Measurements from ENCODE around the gene LRTM2. TPM values are rescaled to one million over a fixed set of nuclear protein-coding genes. Genes with fewer than 3 reads are reported as not detected.

The LRTM2 gene
- polyA plus RNA-seq, 1 donor from 2014 or later = 2.4 TPM

GRCh38 chr12:1845886-1846285 lies 25.5 kb downstream of the LRTM2 start:
- H3K36me3 ChIP-seq (ENCODE audit: insufficient read depth, low read length) = no peaks in the 10 kb centered on the region
- H3K4me3 ChIP-seq (ENCODE audit: low read length) = no peak overlapping the region
- TF ChIP-seq REST (IDR thresholded peaks at IDR 0.05; ENCODE audit: borderline replicate concordance) (no peak), EZH2 (IDR thresholded peaks at IDR 0.05; ENCODE audit: borderline replicate concordance, insufficient read depth, low read length, poor library complexity, severe bottlenecking) (no peak), EP300 (conservative IDR thresholded peaks at IDR 0.05; ENCODE audit: poor library complexity, severe bottlenecking) (no peak), POLR2AphosphoS5 (IDR thresholded peaks at IDR 0.05) (no peak), SMC3 (conservative IDR thresholded peaks at IDR 0.05; ENCODE audit: poor library complexity) (no peak), RAD21 (conservative IDR thresholded peaks at IDR 0.05) (no peak), TAF1 (IDR thresholded peaks at IDR 0.05; ENCODE audit: low read depth) (no peak), MXI1 (conservative IDR thresholded peaks at IDR 0.05; ENCODE audit: poor library complexity, severe bottlenecking) (no peak)
- TF ChIP-seq, protein P1, sequence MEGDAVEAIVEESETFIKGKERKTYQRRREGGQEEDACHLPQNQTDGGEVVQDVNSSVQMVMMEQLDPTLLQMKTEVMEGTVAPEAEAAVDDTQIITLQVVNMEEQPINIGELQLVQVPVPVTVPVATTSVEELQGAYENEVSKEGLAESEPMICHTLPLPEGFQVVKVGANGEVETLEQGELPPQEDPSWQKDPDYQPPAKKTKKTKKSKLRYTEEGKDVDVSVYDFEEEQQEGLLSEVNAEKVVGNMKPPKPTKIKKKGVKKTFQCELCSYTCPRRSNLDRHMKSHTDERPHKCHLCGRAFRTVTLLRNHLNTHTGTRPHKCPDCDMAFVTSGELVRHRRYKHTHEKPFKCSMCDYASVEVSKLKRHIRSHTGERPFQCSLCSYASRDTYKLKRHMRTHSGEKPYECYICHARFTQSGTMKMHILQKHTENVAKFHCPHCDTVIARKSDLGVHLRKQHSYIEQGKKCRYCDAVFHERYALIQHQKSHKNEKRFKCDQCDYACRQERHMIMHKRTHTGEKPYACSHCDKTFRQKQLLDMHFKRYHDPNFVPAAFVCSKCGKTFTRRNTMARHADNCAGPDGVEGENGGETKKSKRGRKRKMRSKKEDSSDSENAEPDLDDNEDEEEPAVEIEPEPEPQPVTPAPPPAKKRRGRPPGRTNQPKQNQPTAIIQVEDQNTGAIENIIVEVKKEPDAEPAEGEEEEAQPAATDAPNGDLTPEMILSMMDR (IDR thresholded peaks at IDR 0.05; ENCODE audit: poor library complexity, severe bottlenecking) = no peak

DNA sequence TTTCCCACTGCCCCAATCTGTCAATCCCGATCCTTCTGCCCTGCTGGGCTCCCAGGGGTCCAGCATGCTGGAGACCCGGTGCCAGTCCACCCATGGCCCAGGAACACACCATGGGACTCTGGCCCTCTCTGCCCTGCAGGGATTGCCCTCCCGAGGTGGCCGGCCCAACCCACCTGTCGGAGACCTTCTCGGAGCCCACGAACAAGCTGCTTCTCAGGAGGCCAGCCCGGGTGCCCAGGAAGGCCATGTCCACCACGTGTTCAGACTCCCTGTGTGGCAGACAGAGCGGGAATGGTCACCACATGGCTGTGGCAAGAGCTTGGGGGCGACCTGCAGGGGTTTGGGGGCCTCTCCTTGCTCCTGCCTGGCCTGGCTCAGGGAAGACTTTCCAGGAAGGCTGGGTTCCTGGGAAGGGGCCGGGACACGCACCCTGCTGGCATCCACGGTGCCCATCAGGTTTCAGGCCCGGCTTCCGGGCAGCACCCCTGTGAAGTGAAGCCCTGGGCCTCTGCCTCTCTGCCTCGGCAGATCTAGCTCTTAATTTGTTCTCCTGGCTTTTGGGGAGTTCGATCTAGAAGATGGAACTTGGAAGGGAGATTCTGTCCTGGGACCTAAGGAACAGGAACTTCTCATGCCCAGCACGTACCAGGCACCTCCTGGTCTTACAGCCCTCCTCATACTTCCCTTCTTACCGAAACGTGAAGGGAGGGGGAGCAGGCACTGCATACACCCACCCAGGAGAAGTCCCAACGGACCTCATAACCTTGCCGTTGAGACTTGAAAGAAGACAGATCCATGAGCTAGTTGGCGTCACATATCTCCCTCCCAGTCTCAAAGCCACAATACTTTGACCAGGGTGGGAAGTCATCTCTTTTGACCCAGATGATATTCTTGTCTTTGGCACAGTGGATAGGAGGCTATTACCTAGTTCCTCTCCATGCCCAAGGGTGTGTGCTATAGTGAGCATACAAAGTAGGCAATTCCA lies 26.3 kb downstream of the LRTM2 start:
- Histone ChIP-seq H3F3A (ENCODE audit: insufficient read depth, low read length, poor library complexity, severe bottlenecking) (no peaks in the 10 kb centered on the region), H3K36me3 (ENCODE audit: insufficient read depth, low read length) (no peaks in the 10 kb centered on the region), H3K27me3 (ENCODE audit: insufficient read depth, low read depth, low read length) (no peaks in the 10 kb centered on the region), H4K20me1 (ENCODE audit: insufficient read depth) (no peaks in the 10 kb centered on the region), H3K9me2 (ENCODE audit: insufficient read depth, low read length) (no peaks in the 10 kb centered on the region), H2AFZ (ENCODE audit: low read depth, low read length) (no peak overlapping the region), H3K79me2 (replicated peaks; ENCODE audit: insufficient read depth, low read length) (no peaks in the 10 kb centered on the region), H3K4me3 (ENCODE audit: low read length) (no peak overlapping the region), H3K4me2 (ENCODE audit: low read length) (no peak overlapping the region), H3K9ac (ENCODE audit: low read length) (no peak overlapping the region), H3K27ac (ENCODE audit: low read length) (no peak overlapping the region), H3K9me3 (ENCODE audit: low read length) (no peaks in the 10 kb centered on the region)
- TF ChIP-seq, protein P1 (IDR thresholded peaks at IDR 0.05; ENCODE audit: poor library complexity, severe bottlenecking) = no peak
- TF ChIP-seq REST (IDR thresholded peaks at IDR 0.05; ENCODE audit: borderline replicate concordance) (no peak), MXI1 (conservative IDR thresholded peaks at IDR 0.05; ENCODE audit: poor library complexity, severe bottlenecking) (no peak), TAF1 (IDR thresholded peaks at IDR 0.05; ENCODE audit: low read depth) (no peak), RAD21 (conservative IDR thresholded peaks at IDR 0.05) (no peak), EZH2 (IDR thresholded peaks at IDR 0.05; ENCODE audit: borderline replicate concordance, insufficient read depth, low read length, poor library complexity, severe bottlenecking) (no peak), POLR2AphosphoS5 (IDR thresholded peaks at IDR 0.05) (no peak), EP300 (conservative IDR thresholded peaks at IDR 0.05; ENCODE audit: poor library complexity, severe bottlenecking) (no peak), SMC3 (conservative IDR thresholded peaks at IDR 0.05; ENCODE audit: poor library complexity) (no peak)

More at GRCh38 chr12:1845886-1846285, 25.5 kb downstream of the LRTM2 start:
- Histone ChIP-seq H3K27me3 (ENCODE audit: insufficient read depth, low read depth, low read length) (no peaks in the 10 kb centered on the region), H3K79me2 (replicated peaks; ENCODE audit: insufficient read depth, low read length) (no peaks in the 10 kb centered on the region), H3K9me3 (ENCODE audit: low read length) (no peaks in the 10 kb centered on the region), H3K27ac (ENCODE audit: low read length) (no peak overlapping the region), H3F3A (ENCODE audit: insufficient read depth, low read length, poor library complexity, severe bottlenecking) (no peaks in the 10 kb centered on the region), H4K20me1 (ENCODE audit: insufficient read depth) (no peaks in the 10 kb centered on the region), H3K9ac (ENCODE audit: low read length) (no peak overlapping the region), H3K9me2 (ENCODE audit: insufficient read depth, low read length) (no peaks in the 10 kb centered on the region), H2AFZ (ENCODE audit: low read depth, low read length) (no peak overlapping the region), H3K4me2 (ENCODE audit: low read length) (no peak overlapping the region)
